ENCODE results near the gene DAGLB. TPM values are rescaled to one million over a fixed set of nuclear protein-coding genes. Genes with fewer than 3 reads are reported as not detected.

DAGLB gene
- polyA plus RNA-seq, 3 donors, result 15.2 to 47.0 (median 16.4) TPM

- Histone ChIP-seq H3K4me1 (ENCODE audit: control insufficient read depth in 1 of 2, insufficient read depth in 2 of 2, low read length in 2 of 2) (peaks cover 59 to 69% of the 10 kb centered on the region in 2 donors), H3K9me3 (replicated peaks in 1 of 2; ENCODE audit: control insufficient read depth in 1 of 2, insufficient read depth in 1 of 2, low read length in 2 of 2) (no peaks in the 10 kb centered on the region), H3K4me3 (replicated peaks in 1 of 3; ENCODE audit: low read depth in 2 of 3, low read length in 3 of 3) (peak overlapping the region in 1 of 3 experiments; percentile 38), H3K79me2 (ENCODE audit: insufficient read depth, low read length) (peaks cover 100% of the 10 kb centered on the region), H3K9ac (ENCODE audit: insufficient read depth, low read length, poor library complexity, severe bottlenecking) (no peak overlapping the region), H3K27me3 (ENCODE audit: control insufficient read depth in 2 of 2, insufficient read depth in 2 of 2, low read length in 2 of 2) (no peaks in the 10 kb centered on the region), H2AFZ (ENCODE audit: insufficient read depth, low read depth, low read length, poor library complexity, severe bottlenecking) (no peak overlapping the region), H4K20me1 (ENCODE audit: insufficient read depth, low read length) (peaks cover 100% of the 10 kb centered on the region), H3K27ac (ENCODE audit: low read depth in 1 of 2, low read length in 2 of 2) (peak overlapping the region; percentile 97 to 98), H3K4me2 (replicated peaks; ENCODE audit: extremely low read depth, low read length, poor library complexity, severe bottlenecking) (peak overlapping the region; percentile 43), H3K36me3 (replicated peaks in 1 of 2; ENCODE audit: control insufficient read depth in 1 of 2, insufficient read depth in 2 of 2, low read length in 2 of 2) (peaks cover 27 to 34% of the 10 kb centered on the region in 2 donors)
- Mint-ChIP-seq H3K4me3 (no peak overlapping the region), H3K27me3 (ENCODE audit: low read depth in 3 of 3) (peaks cover 0 to 2% (median 0%) of the 10 kb centered on the region in 3 donors), H3K36me3 (peaks cover 25 to 42% of the 10 kb centered on the region in 2 donors), H3K9me3 (no peaks in the 10 kb centered on the region), H3K27ac (peak overlapping the region; percentile 86 to 99 (median 94)), H3K4me1 (peaks cover 63% of the 10 kb centered on the region)
- WGBS (ENCODE audit: insufficient coverage), result 100% methylated on average over 1 of the region's 5 CpGs
- intact Hi-C loops (cut with micrococcal nuclease), result no loop called here
- peak; percentile 73 to 95 (median 92) for DNase-seq
- TF ChIP-seq CTCF (IDR thresholded peaks at IDR 0.05), result no peak
These were observed 62.5 kb downstream of the DAGLB start for GRCh38 chr7:6385110-6385781.

- H3K4me2 ChIP-seq (replicated peaks; ENCODE audit: extremely low read depth, low read length, poor library complexity, severe bottlenecking), result peak overlapping the region; percentile 60
- H2AFZ ChIP-seq (ENCODE audit: insufficient read depth, low read depth, low read length, poor library complexity, severe bottlenecking), result no peak overlapping the region
- peaks cover 23 to 25% of the 10 kb centered on the region in 2 donors for H3K36me3 ChIP-seq (replicated peaks in 1 of 2; ENCODE audit: control insufficient read depth in 1 of 2, insufficient read depth in 2 of 2, low read length in 2 of 2)
- Mint-ChIP-seq H3K4me1 (peaks cover 69% of the 10 kb centered on the region), H3K27ac (peak overlapping the region; percentile 93 to 99 (median 97)), H3K27me3 (ENCODE audit: low read depth in 3 of 3) (peaks cover 0 to 2% (median 0%) of the 10 kb centered on the region in 3 donors), H3K4me3 (peak overlapping the region; percentile 6 to 55), H3K36me3 (peaks cover 28 to 42% of the 10 kb centered on the region in 2 donors), H3K9me3 (no peaks in the 10 kb centered on the region)
- peak overlapping the region; percentile 97 to 98 for H3K27ac ChIP-seq (ENCODE audit: low read depth in 1 of 2, low read length in 2 of 2)
- H3K4me3 ChIP-seq (replicated peaks in 1 of 3; ENCODE audit: low read depth in 2 of 3, low read length in 3 of 3), result peak overlapping the region in 1 of 3 experiments; percentile 60
- intact Hi-C loops (cut with micrococcal nuclease), result no loop called here
- H3K4me1 ChIP-seq (ENCODE audit: control insufficient read depth in 1 of 2, insufficient read depth in 2 of 2, low read length in 2 of 2), result peaks cover 68 to 78% of the 10 kb centered on the region in 2 donors
- DNase-seq, result peak in 1 of 3 donors; percentile 15
- 79% methylated on average over 2 of the region's 4 CpGs for WGBS (ENCODE audit: insufficient coverage)
- no peaks in the 10 kb centered on the region for H3K27me3 ChIP-seq (ENCODE audit: control insufficient read depth in 2 of 2, insufficient read depth in 2 of 2, low read length in 2 of 2)
- H3K9me3 ChIP-seq (replicated peaks in 1 of 2; ENCODE audit: control insufficient read depth in 1 of 2, insufficient read depth in 1 of 2, low read length in 2 of 2), result no peaks in the 10 kb centered on the region
- peaks cover 100% of the 10 kb centered on the region for H4K20me1 ChIP-seq (ENCODE audit: insufficient read depth, low read length)
- peaks cover 100% of the 10 kb centered on the region for H3K79me2 ChIP-seq (ENCODE audit: insufficient read depth, low read length)
- no peak for TF ChIP-seq CTCF (IDR thresholded peaks at IDR 0.05)
- peak overlapping the region; percentile 66 for H3K9ac ChIP-seq (ENCODE audit: insufficient read depth, low read length, poor library complexity, severe bottlenecking)
These were observed 63.4 kb downstream of the DAGLB start for GRCh38 chr7:6384327-6384726.

Data from CD14-positive monocyte (primary cell).